Fibroblast of the aortic adventitia (primary cell): ENCODE measurements around the gene ANKRD34B. TPM values are rescaled to one million over a fixed set of nuclear protein-coding genes. Genes with fewer than 3 reads are reported as not detected.
A peak's percentile ranks its signal among the peaks of the same experiment; 100 is the strongest.

Source experiments
- DNase-seq: peaks from one replicate; pipeline ENCODE4 v3.0.0-alpha.2; 2010; ENCODE audit warnings: low read depth
- H3K4me3 ChIP-seq: 2 replicates; pipeline ENCODE4 v1.5.1; 2011; ENCODE audit warnings: low read depth, mild to moderate bottlenecking, control low read depth, low read length, moderate library complexity
- CTCF ChIP-seq: IDR thresholded peaks from 2 replicates; pipeline ENCODE4 v1.5.1; 2011; ENCODE audit warnings: mild to moderate bottlenecking, low read length, control low read depth, inconsistent platforms; ENCODE audit not compliant: insufficient read depth
- total RNA-seq: library from RNA; depleted of rRNA; stranded (reverse); fragments of >200 nt; gene quantifications from 2 replicates; pipeline ENCODE4 v1.2.3, GENCODE V29; 2012; ENCODE audit warnings: low replicate concordance

Gene ANKRD34B
- total RNA-seq, 1 donor, result not detected

GRCh38 chr5:80576383-80576782, 6.3 kb upstream of the ANKRD34B start:
- no peak for TF ChIP-seq CTCF
- no peak for DNase-seq
- no peak overlapping the region for H3K4me3 ChIP-seq

GRCh38 chr5:80573062-80573461, 3.0 kb upstream of the ANKRD34B start:
- no peak for DNase-seq
- no peak for TF ChIP-seq CTCF
- no peak overlapping the region for H3K4me3 ChIP-seq

- no peak for DNase-seq
- H3K4me3 ChIP-seq, result peak overlapping the region; percentile 13
- no peak for TF ChIP-seq CTCF
Observed at GRCh38 chr5:80569086-80569960, 757 bp downstream of the ANKRD34B start.

GRCh38 chr5:80568251-80568650, 1.8 kb downstream of the ANKRD34B start:
- H3K4me3 ChIP-seq, result no peak overlapping the region
- no peak for DNase-seq
- no peak for TF ChIP-seq CTCF

- DNase-seq, result no peak
- TF ChIP-seq CTCF, result no peak
- no peak overlapping the region for H3K4me3 ChIP-seq
Observed at GRCh38 chr5:80566711-80567259, 3.3 kb downstream of the ANKRD34B start.

GRCh38 chr5:80565330-80565729, 4.8 kb downstream of the ANKRD34B start:
- no peak for TF ChIP-seq CTCF
- no peak overlapping the region for H3K4me3 ChIP-seq
- no peak for DNase-seq
